GM12874 (cell line): ENCODE measurements around the gene PCDHB13.

ENCODE experiments used
- CTCF ChIP-seq: IDR thresholded peaks from 2 replicates; pipeline ENCODE4 v1.5.1; 2011; ENCODE audit warnings: low read depth, mild to moderate bottlenecking, control low read depth, low read length, moderate library complexity; ENCODE audit not compliant: insufficient read depth

PCDHB13 gene

GRCh38 chr5:141186897-141187512 lies 26.7 kb upstream of the PCDHB13 start, which contains the start of gene PCDHB9:
PCDHB9 (plus strand) TSS chr5:141187161; CDS start chr5:141187319, 158 bp downstream.
- peak; percentile 40 for TF ChIP-seq CTCF

GRCh38 chr5:141192110-141192725 lies 21.5 kb upstream of the PCDHB13 start, which contains the start of gene PCDHB10:
PCDHB10 (plus strand) TSS chr5:141192353; CDS start chr5:141192553, 200 bp downstream.
- TF ChIP-seq CTCF, result no peak

- TF ChIP-seq CTCF, result no peak
Measured at GRCh38 chr5:141196363-141196762, 17.4 kb upstream of the PCDHB13 start.

GRCh38 chr5:141199359-141200235 lies 14.1 kb upstream of the PCDHB13 start, which contains the start of gene PCDHB11:
PCDHB11 (plus strand) TSS chr5:141199627; CDS start chr5:141199775, 148 bp downstream.
- no peak for TF ChIP-seq CTCF

GRCh38 chr5:141208478-141208877 lies 5.2 kb upstream of the PCDHB13 start, which contains the start of gene PCDHB12:
PCDHB12 (plus strand) TSS chr5:141208719; CDS start chr5:141208908, 189 bp downstream.
- TF ChIP-seq CTCF, result no peak

- TF ChIP-seq CTCF, result no peak
Measured at GRCh38 chr5:141223112-141223783, 9.5 kb downstream of the PCDHB13 start, which contains the start of gene PCDHB14. PCDHB14 (plus strand) TSS chr5:141223343; CDS start chr5:141223506, 163 bp downstream.
